ENCODE data around the gene LHFPL6.

GRCh38 chr13:39501702-39502324 is 101.2 kb downstream of the LHFPL6 start:
- TF ChIP-seq POLR2A (IDR thresholded peaks at IDR 0.05), result no peak
- no peak for TF ChIP-seq CTCF (IDR thresholded peaks at IDR 0.05)

All from Peyer's patch (tissue), 4 donors.